ENCODE measurements around the gene PHF1.
A peak's percentile ranks its signal among the peaks of the same experiment; 100 is the strongest.

PHF1 gene

GRCh38 chr6:33418690-33419291 is 8.0 kb downstream of the PHF1 start:
- DNase-seq = peak; percentile 79

- DNase-seq = peak; percentile 72
These were observed 9.0 kb downstream of the PHF1 start, which contains the start of gene SYNGAP1 for GRCh38 chr6:33419580-33420490. Gene SYNGAP1, plus strand, starts transcription at chr6:33420065. Its CDS starts 200 bp downstream, at chr6:33420265.

- peak; percentile 31 for DNase-seq
These were observed 9.9 kb downstream of the PHF1 start for GRCh38 chr6:33420491-33421343.

DNA sequence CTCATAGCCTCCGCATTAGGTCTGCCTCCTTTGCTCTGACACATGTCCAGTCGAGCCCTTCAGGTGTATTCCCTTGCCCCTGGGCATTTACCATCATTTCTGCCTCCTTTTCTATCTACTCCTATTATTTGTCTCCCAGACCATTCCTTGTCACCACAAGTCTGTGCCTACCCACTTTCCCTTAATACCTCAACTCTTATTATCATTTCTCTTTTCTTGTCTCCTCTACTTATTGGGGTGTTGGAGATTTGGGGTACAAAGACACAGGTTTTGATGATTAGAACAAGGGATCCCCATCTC is 10.5 kb downstream of the PHF1 start:
- no peak for DNase-seq

DNA sequence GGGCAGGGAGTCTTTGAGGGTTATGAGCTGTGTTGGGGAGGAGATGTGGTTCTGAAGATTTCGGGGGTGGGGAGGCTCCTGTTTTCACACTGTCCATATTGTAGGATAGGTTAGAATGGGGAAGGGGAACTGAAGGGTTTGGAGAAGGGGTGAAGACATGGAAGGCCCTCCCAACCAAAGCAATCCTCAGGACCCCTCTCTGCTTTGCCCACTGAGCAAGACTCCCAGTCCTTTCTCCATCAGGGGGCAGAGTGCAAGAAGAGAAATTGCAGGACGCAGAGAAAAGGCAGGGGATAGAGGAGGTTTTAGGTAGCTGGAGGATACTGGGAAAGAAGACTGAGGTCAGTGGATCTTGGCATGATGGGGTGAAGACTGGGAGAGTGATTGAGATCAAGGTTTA is 13.0 kb downstream of the PHF1 start:
- DNase-seq = no peak

DNA sequence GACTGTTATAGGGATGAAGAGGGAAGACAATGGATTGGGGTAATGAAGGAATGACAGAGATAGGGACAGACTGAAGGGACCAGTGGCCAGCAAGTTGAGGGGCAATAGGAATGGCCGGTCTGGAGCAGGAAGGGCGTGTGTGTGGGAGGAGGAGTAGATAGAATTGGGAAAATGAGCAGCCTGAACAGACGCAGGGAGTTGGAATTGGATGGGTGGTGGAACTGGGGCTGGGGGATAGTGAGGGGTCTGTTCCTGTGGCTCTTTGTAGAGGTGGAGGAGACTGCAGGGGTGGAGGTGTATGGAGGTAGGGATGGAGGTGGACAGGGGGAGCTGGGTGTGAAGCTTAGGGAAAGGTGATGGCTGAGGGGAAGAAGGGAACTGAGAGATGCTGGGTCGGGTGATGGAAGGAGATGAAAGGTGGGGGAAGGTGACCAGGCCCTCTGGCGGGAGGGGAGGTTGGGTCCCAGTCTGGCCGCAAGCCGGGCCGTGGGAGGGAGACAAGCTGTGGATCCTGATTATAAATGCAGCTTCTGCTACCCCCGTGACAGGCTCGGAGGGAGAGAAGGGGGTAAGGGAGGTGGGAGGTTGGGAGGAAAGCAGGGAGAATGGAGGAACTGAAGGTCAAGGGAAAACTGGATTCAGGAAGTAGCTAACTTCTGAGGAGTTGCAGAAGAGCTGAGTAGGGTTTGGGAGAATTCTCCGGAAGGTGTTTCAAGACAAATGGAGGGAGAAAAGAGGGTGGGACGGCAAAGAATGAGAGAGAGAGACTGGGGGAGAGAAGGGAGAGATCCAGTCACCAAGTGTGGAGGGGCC is 14.2 kb downstream of the PHF1 start:
- DNase-seq = no peak

DNA sequence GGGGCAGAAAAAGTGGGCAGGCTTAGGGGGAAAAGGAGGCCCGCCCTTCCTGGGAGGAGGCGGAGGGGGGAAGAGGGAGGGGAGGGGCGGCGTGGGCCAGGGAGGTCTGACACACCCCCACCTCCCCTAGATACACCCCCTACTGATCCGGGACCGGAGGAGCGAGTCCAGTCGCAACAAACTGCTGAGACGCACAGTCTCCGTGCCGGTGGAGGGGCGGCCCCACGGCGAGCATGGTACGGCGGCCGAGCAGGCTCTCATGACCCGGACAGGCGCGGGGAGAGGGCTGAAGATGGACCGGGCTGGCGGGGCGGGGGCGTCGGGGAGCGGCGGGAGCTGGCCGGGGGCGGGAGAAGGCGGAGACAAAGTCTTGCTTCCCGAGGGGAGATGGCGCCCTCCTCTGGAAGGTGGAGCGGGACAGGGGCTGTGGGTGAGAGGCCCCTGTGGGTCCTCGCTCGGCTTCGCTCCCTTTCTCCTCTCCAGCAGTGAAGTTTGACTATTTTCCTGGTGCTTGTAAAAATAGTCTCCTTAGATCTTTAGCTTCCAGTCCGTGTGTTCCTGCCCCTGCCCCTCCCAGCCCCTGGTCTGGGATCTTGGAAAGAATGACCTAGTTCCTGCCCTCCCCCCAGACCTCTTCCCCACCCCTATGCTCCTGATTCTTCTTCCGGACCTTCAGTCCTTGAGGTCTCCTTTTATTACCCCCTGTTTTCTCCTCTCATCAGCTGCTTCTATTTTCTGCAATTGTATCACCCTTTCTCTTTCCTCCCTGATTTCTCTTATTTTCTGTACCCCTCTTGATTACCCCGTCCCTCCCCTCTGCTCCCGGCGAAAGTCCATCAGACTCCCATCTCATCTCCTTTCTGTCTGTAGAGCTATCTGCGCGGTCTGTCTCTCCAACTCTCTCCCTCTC is 15.1 kb downstream of the PHF1 start:
- DNase-seq = peak; percentile 96

GRCh38 chr6:33426590-33427511 is 16.0 kb downstream of the PHF1 start:
- no peak for DNase-seq

- no peak for DNase-seq
These were observed 16.9 kb downstream of the PHF1 start for GRCh38 chr6:33427585-33428223.

- peak; percentile 82 for DNase-seq
These were observed 17.6 kb downstream of the PHF1 start for GRCh38 chr6:33428224-33428965.

DNA sequence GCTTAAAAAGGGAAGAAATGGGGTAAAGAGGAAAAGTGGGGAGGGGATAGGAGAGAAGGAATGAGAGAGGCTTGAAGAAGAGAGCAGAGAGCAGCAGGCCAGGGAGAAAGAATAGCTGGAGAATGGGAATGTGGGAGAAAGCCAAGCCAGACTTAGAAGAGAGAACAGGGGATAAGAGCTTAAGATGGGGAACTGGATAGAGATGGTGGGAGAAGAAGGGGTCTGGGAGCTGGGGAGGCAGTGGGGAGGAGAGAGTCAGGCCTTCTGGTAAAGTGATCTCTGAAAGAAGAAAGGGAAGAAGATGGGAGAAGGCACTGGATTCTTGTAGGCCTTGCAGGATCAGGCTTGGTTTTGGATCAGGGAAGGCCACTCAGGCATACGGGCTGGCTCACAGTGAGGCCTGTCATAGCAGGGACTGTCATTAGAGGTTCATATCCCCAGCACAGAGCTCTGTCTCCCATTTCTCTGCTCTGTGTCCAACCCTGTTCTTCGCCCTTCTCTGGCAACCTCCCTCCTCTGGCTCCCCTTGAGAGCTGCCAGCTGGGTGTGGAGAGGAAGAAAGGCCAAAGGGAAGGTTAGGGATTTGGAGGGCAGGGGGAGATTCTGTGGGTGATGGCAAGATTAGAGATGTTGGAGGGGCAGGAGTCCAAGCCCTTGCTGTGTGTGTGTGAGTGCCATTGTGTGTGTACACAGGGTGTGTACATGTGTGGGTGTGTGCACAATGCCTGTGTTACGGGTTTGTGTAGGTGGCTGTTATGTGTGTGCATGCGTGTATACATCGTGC is 18.3 kb downstream of the PHF1 start:
- no peak for DNase-seq

GRCh38 chr6:33429750-33430052 is 18.9 kb downstream of the PHF1 start:
- DNase-seq = no peak

GRCh38 chr6:33430334-33430733 is 19.5 kb downstream of the PHF1 start:
- DNase-seq = no peak

- DNase-seq = peak; percentile 83
These were observed 20.4 kb downstream of the PHF1 start for GRCh38 chr6:33430991-33431879.

DNA sequence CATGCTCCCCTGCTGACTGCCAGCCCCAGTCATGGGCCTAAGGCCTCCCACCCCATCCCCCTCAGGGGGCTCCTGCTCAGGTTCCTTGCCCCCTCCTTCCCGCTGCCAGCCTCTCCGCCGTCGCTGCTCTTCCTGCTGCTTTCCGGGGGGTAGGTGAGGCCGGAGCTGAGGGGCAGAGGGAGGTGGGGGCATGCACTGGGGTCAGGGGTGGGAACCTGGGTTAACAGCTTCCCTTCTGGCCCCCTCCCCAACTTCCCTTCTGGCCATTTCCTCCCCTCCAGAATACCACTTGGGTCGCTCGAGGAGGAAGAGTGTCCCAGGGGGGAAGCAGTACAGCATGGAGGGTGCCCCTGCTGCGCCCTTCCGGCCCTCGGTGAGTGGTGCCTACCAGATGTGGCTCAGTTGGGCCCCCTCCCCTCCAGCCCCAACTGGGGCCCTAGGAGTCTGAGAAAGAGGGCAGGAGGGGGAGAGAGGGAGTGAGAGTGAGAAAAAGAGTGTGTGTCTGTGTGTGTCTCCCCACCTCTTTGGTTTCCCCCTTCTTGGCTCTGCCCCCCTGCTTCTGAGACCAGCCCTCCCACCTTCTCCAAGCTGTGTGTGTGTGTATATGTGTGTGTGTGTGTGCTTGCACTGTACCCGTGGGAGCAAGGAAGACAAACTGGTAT is 21.2 kb downstream of the PHF1 start:
- DNase-seq = no peak

DNA sequence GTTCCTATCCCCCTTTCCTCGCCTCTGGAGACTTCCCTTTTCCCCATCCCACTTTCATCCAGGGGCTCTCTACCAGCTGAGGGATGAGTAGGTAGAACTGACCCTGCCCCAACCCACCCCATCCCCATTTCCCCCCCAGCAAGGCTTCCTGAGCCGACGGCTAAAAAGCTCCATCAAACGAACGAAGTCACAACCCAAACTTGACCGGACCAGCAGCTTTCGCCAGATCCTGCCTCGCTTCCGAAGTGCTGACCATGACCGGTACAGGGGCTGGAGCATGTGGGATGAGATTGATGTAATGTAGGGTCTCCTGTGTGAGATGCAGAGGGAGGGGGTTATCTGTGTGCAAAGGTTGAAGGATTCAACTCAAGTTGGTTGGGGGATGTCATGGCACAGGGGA is 21.7 kb downstream of the PHF1 start:
- DNase-seq = no peak

DNA sequence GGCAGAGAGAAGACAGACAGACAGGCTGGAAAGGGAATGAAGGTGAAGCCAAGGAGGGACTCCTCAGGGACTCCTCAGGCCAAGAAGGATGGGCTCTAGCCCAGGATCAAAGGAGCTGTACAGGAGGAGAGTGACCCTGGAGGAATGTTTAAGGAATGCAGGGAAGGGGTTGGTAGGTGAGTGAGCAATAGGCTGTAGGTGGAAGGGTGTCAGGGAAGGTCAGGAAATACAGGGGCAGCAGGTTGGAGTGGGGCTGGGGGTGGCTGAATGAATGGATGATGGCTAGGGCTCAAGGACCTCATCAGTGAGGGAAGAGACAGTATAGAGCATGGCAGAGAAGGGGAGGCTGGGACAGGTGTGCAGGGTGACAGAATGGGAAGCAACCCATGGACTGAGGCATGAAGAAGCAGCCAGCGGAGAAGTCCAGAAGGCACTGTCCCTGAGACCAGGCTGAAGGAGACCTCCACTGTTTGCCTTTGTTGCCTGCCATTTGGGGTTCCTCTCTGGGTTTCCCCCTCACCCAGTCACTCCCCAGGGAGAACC is 22.3 kb downstream of the PHF1 start:
- peak; percentile 88 for DNase-seq

All from islet precursor cell (in vitro differentiated cells).